Measurements from ENCODE around the gene GJD2.
A peak's percentile ranks its signal among the peaks of the same experiment; 100 is the strongest.

Gene GJD2

GRCh38 chr15:34759992-34760391 is 5.2 kb upstream of the GJD2 start:
- no peak for TF ChIP-seq CTCF (IDR thresholded peaks at IDR 0.05; ENCODE audit: control insufficient read depth, extremely low read depth, insufficient read depth)
- DNase-seq (ENCODE audit: low read depth), result no peak
- no peak overlapping the region for H3K4me3 ChIP-seq (ENCODE audit: low read depth, low read length)

- no peak for DNase-seq (ENCODE audit: low read depth)
- H3K4me3 ChIP-seq (ENCODE audit: low read depth, low read length), result no peak overlapping the region
- TF ChIP-seq CTCF (IDR thresholded peaks at IDR 0.05; ENCODE audit: control insufficient read depth, extremely low read depth, insufficient read depth), result no peak
Observed at GRCh38 chr15:34759347-34759746, 4.5 kb upstream of the GJD2 start.

- TF ChIP-seq CTCF (IDR thresholded peaks at IDR 0.05; ENCODE audit: control insufficient read depth, extremely low read depth, insufficient read depth), result no peak
- H3K4me3 ChIP-seq (ENCODE audit: low read depth, low read length), result no peak overlapping the region
- DNase-seq (ENCODE audit: low read depth), result no peak
Observed at GRCh38 chr15:34757262-34757661, 2.5 kb upstream of the GJD2 start.

GRCh38 chr15:34755419-34755773 is 598 bp upstream of the GJD2 start:
- DNase-seq (ENCODE audit: low read depth), result no peak
- TF ChIP-seq CTCF (IDR thresholded peaks at IDR 0.05; ENCODE audit: control insufficient read depth, extremely low read depth, insufficient read depth), result no peak
- H3K4me3 ChIP-seq (ENCODE audit: low read depth, low read length), result no peak overlapping the region

GRCh38 chr15:34754171-34754601 is 612 bp downstream of the GJD2 start:
- no peak overlapping the region for H3K4me3 ChIP-seq (ENCODE audit: low read depth, low read length)
- no peak for TF ChIP-seq CTCF (IDR thresholded peaks at IDR 0.05; ENCODE audit: control insufficient read depth, extremely low read depth, insufficient read depth)
- DNase-seq (ENCODE audit: low read depth), result no peak

GRCh38 chr15:34753236-34753894 is 1.4 kb downstream of the GJD2 start:
- H3K4me3 ChIP-seq (ENCODE audit: low read depth, low read length), result no peak overlapping the region
- TF ChIP-seq CTCF (IDR thresholded peaks at IDR 0.05; ENCODE audit: control insufficient read depth, extremely low read depth, insufficient read depth), result no peak
- peak; percentile 14 for DNase-seq (ENCODE audit: low read depth)

GRCh38 chr15:34749691-34750090 is 5.1 kb downstream of the GJD2 start:
- no peak for DNase-seq (ENCODE audit: low read depth)
- H3K4me3 ChIP-seq (ENCODE audit: low read depth, low read length), result no peak overlapping the region
- TF ChIP-seq CTCF (IDR thresholded peaks at IDR 0.05; ENCODE audit: control insufficient read depth, extremely low read depth, insufficient read depth), result no peak

Data from LNCaP clone FGC (cell line).